ENCODE data around the gene FIGNL2.
A peak's percentile ranks its signal among the peaks of the same experiment; 100 is the strongest.
"Not testable (repeated sequence)": the region's sequence is repeated elsewhere in the genome, so short reads cannot be mapped to it uniquely, and the experiment has no call there.

The FIGNL2 gene

DNA sequence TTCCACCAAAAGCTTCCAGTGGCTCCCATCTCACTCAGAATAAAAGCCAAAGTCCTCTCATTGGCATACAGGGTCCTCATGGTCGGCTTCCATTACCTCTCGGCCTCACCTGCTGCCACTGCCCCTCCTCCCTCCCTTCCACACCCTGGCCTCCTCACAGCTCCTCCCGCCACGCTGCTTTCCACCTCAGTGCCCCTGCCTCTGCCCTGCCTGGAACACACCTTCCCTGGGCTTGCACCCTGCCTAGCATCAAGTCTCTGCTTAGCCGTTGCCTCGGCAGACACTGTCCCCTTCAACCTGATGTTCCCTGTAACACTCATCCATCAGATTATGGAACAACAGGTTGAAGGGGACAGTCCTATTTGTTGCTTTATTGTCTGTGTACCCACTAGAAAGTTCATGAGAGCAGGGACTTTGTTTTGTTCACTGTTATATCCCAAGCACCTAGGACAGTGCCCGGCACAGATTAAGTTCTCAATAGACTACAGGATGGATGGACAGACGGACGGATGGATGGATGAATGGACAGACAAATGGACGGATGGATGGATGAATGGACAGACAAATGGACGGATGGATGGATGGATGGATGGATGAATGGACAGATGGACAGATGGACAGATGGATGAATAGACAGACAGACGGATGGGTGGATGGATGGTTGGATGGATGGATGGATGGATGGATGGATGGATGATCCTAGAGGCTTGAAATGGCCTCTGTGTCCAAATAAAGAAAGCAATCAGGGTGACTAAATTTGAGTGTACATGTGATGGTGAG, 14.9 kb downstream of the FIGNL2 start:
- DNase-seq: no peak

DNA sequence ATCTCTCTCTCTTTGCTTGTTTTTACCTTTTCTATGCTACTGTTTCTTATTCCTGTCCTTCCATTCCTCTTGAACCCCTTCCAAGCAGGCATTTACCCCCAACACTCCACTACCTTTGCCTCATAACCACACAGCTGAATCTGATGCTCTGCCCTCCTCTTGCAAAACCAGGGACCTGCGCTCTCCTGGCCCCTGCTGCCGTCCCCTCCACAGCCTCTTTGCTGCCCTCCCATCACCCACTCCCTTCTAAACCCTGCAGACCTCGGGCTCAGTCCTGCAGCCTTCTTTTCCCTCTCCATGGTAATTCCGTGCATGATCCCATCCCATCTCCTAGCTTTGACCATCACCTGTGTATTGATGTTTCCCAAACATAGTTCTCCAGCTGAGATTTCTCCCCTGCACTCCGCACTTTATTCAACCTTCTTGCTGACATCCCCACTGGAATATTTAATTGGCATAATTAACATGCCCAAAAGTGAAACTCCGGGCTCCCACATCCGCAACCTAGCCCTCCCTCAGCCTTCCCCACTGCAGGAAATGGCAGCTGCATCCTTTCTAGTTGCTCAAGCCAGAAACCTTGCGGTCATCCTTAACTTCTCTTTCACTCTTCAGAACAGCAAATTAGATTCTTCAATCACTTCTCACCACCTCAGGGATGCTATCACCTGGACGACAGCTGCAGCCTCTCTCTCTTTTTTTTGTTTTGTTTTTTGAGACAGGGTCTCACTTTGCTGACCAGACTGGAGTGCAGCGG, 16.0 kb downstream of the FIGNL2 start:
- peak; percentile 61 for DNase-seq

DNA sequence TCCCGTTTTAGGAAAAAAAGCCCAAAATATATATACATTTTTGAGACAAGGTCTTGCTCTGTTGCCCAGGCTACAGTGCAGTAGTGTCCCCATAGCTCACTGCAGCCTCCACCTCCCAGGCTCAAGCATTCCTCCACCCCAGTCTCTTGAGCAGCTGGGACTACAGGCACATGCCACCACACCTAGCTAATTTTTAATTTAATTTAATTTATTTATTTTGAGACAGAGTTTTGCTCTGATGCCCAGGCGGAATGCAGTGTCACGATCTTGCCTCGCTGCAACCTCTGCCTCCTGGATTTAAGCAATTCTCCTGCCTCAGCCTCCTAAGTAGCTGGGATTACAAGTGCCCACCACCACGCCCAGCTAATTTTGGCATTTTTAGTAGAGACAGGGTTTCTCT, 16.7 kb downstream of the FIGNL2 start:
- DNase-seq: not testable (repeated sequence)

GRCh38 chr12:51829641-51830040, 18.9 kb downstream of the FIGNL2 start:
- no peak for DNase-seq

DNA sequence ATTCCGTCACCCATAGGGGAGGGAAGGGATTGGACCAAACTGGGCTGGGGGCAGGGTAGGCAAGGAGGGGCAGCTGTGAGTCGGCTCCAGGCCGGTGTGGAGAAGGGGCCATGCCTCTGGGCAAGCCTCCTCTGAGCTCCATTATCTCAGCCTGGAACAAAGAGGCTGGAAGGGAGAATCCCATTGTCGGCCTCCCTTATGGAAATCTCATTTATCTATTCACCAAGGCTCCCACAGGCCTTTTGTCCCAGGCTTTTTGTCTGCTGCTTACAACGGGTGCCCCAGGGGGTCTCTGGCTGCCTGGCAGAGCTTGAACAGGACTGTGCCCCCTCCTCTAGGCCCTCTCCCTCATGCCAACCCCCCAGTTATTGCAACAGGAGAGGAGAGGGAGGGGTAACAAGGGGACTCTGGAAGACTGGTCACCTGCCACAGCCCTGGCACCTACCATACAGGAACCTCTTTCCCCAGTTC, 19.5 kb downstream of the FIGNL2 start:
- peak; percentile 65 for DNase-seq

GRCh38 chr12:51827925-51828818, 20.3 kb downstream of the FIGNL2 start:
- peak; percentile 38 for DNase-seq

DNA sequence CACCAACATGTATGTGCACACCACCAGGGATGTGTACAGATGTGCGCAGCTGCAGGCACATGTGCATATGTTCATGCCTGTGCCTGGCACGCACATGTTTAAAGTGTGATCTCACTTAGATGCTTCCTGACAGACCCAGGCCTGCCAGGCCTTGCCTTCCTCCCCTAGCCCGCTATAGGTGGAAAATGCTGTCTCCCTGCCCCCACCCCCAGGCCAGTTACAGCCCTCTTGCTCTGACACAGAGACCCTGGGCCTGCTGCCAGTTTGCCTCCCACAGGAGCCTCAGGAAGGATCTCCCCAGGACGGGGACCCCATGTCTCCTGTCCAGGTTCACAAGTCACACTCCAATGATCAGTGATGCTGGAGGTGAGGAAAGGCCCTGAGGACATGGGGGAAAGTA, 21.6 kb downstream of the FIGNL2 start:
- DNase-seq: no peak

- DNase-seq: no peak
These were observed 23.3 kb downstream of the FIGNL2 start for GRCh38 chr12:51825216-51825615.

- peak; percentile 87 for DNase-seq
These were observed 24.5 kb downstream of the FIGNL2 start for GRCh38 chr12:51823875-51824565.

- peak; percentile 55 for DNase-seq
These were observed 25.6 kb downstream of the FIGNL2 start for GRCh38 chr12:51822956-51823355.

GRCh38 chr12:51822261-51822616, 26.3 kb downstream of the FIGNL2 start:
- no peak for DNase-seq

DNA sequence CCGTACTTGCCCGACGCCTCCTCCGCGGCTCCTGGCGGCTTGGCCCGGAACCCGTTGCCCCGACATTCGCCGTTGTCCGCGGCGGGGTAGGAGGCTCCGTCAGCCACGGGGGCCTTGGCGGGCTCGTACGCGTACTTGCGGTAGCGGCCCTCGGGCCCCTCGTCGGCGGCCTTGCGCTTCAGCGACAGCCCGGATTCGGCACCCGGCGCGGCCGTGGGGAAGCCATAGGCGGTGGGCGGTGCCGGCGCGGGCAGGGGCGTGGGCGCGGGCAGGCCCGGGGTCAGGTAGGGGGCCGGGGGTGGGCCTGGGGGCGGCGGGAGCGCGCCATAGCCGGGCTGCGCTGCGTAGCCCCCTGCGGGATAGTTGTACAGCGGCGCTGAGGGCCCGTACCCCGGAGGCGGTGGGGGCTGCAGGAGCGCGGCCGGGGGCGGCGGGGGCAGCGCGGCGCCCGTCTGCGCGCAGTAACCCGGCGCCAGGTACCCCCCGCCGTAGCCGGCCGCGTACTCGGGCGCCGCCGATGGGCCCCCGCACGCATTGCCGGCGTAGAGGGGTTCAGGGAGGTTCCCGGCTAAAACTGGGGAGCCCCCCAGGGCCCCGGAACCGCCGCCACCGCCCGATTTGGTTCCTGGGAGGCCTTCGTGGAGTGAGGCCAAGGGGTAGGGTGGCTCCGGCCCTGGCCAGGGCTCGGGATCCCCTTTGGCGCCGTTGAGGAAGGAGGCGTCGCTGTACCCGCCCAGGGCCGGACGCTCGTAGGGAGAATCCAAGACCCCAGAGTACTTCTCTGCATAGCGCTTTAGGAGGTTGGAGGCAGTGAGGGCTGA, 26.9 kb downstream of the FIGNL2 start:
- DNase-seq: peak; percentile 72

GRCh38 chr12:51820526-51821439, 27.7 kb downstream of the FIGNL2 start:
- peak; percentile 95 for DNase-seq

GRCh38 chr12:51819736-51820525, 28.6 kb downstream of the FIGNL2 start:
- peak; percentile 82 for DNase-seq

DNA sequence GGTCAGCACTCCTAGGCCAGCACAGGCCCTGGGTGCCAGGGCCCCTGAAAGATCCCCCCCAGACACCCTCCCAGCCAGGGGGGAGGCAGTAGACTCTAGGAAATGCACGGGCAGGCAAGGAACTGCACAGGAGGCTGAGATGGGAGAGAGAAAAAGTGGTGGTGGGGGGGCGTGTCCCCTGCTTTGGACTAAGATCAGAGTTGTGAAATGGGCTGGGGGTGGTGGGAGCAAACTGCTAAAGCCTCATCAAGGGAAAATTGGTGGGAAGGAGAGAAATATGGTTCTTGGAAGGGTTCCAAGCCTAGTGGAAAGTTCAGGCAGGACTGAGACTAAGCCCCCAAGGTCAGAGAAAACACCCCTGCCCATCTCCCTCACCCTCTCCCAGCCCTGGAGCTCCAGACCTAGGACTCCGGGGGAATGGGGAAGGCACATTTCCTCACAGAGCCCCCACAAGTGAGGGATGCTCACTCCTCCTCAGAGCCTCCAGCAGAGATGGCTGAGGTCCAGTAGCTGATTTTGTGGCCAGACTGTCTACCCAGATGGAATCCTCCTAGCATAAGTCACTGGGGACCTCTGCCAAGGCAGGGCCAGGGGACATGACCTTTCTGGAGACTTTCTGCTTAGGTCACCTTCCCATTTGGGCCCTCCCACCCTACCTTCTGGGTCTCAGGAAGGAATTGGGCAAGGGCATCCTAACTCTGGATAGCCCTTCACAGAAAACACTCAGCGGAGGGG, 29.8 kb downstream of the FIGNL2 start:
- DNase-seq: peak; percentile 46

DNA sequence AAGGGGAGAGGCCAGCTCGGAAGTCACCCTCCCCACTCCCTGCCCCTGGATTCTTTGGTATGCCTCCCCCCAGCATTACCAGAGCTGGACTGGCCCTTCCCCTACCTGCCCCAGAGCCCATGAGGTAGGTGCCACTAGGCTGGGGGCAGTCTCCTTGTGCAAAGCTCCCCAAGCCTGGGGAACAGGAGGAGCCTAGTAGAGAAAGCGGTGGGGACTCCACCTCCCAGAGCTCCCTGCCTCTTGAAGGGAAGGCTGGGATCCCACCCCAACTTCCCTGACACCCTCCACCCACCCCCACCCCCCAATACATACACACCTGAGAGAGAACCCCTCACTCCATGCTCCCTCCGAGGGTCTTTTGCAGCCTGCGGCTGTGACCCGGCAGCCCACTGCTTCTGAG, 30.4 kb downstream of the FIGNL2 start:
- no peak for DNase-seq

DNA sequence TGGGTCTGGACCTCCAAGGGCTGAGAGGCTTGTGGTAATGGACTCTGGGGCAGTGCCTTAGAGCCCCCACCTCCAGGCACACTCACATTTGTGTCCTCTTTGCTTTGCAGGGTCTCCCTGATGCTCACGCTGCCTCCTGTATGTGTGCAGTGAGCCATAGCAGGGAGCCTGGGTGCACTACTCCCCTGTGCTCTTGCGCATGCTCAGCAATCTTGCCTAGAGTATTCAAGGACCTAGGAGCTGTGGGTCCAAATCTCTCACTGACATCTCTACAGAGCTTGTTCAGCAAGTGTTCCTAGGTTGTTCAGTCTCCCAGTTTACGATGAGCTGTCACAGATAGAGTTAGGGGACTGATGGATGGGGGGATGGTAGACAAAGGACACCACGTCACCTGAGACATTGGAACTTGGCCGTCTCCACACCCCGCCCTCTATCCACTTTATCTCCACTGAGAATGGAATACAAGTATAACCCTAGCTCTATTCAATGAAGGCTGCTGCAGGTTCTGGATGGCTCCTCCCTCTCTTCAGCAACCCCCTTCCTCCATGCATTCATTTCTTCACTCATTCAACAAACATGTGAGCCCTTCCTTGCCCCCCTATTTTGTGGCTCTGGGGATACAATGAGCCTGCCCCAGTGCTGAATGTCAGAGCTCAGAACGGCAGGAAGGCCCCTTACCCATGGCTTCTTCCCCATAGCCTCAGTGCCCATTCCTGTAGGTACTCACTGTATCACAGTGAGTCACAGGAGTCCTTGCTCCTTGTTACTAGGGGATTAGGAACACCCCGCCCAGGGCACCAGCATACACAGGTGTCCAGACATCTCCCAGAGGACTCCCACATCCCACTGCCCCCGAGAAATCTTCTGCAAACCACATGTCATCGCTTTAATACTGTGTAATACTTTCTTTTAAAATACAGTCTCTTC, 31.2 kb downstream of the FIGNL2 start:
- DNase-seq: no peak

DNA sequence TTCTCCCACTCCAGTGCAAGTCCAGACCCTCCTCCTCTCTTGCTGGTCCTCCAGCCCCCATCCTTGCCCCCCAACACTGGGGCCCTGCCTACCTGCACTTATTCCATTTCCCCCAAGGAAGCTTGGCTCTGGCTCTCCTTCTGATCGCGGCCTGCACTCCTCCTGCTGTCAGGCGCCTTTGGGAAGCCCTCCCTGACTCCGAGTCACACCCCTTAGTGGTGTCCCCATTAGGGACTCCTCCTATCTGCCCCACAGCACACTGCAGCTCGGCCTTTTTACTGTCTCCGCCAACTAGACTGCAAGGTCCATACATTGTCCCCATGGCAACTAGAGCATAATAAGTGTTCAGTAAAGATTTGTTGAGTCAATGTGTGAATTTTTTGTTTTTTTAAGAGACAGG, 32.9 kb downstream of the FIGNL2 start:
- DNase-seq: no peak
